CD4-positive, alpha-beta T cell treated with Interleukin-17A for 4 hours (primary cell): ENCODE data around the gene NELL1.

Experiments
- DNase-seq: peaks from one replicate; pipeline ENCODE4 v3.0.0-alpha.2; 2020; ENCODE audit warnings: mixed read lengths

NELL1 gene

GRCh38 chr11:21520244-21520643, 850.9 kb downstream of the NELL1 start:
- no peak for DNase-seq

- no peak for DNase-seq
These were observed 859.8 kb downstream of the NELL1 start for GRCh38 chr11:21529187-21529586.

GRCh38 chr11:21534288-21534687, 864.9 kb downstream of the NELL1 start:
- DNase-seq, result no peak

- no peak for DNase-seq
These were observed 868.6 kb downstream of the NELL1 start for GRCh38 chr11:21537980-21538379.

- DNase-seq, result no peak
These were observed 871.9 kb downstream of the NELL1 start for GRCh38 chr11:21541187-21541751.

GRCh38 chr11:21543901-21544300, 874.5 kb downstream of the NELL1 start:
- no peak for DNase-seq

GRCh38 chr11:21545699-21546098, 876.3 kb downstream of the NELL1 start:
- no peak for DNase-seq

- no peak for DNase-seq
These were observed 877.3 kb downstream of the NELL1 start for GRCh38 chr11:21546703-21547102.

- no peak for DNase-seq
These were observed 883.5 kb downstream of the NELL1 start for GRCh38 chr11:21552911-21553310.

- DNase-seq, result no peak
These were observed 884.4 kb downstream of the NELL1 start for GRCh38 chr11:21553795-21554194.

GRCh38 chr11:21554284-21554683, 884.9 kb downstream of the NELL1 start:
- DNase-seq, result no peak

GRCh38 chr11:21556926-21557325, 887.5 kb downstream of the NELL1 start:
- DNase-seq, result no peak

GRCh38 chr11:21560466-21560975, 891.1 kb downstream of the NELL1 start:
- DNase-seq, result no peak

- DNase-seq, result no peak
These were observed 892.2 kb downstream of the NELL1 start for GRCh38 chr11:21561581-21561980.

- no peak for DNase-seq
These were observed 894.7 kb downstream of the NELL1 start for GRCh38 chr11:21564095-21564494.

- no peak for DNase-seq
These were observed 895.7 kb downstream of the NELL1 start for GRCh38 chr11:21564833-21565682.

- no peak for DNase-seq
These were observed 897.2 kb downstream of the NELL1 start for GRCh38 chr11:21566521-21567117.

GRCh38 chr11:21567645-21568290, 898.4 kb downstream of the NELL1 start:
- DNase-seq, result no peak

- no peak for DNase-seq
These were observed 902.8 kb downstream of the NELL1 start for GRCh38 chr11:21572210-21572609.

GRCh38 chr11:21582791-21583190, 913.4 kb downstream of the NELL1 start:
- DNase-seq, result no peak

- DNase-seq, result no peak
These were observed 919.4 kb downstream of the NELL1 start for GRCh38 chr11:21588754-21589153.

- DNase-seq, result no peak
These were observed 933.3 kb downstream of the NELL1 start for GRCh38 chr11:21602699-21603098.

GRCh38 chr11:21603886-21604285, 934.5 kb downstream of the NELL1 start:
- no peak for DNase-seq
